Central memory CD8-positive, alpha-beta T cell (primary cell): ENCODE results near the gene PTPRF.
"Not testable (repeated sequence)": the region's sequence is repeated elsewhere in the genome, so short reads cannot be mapped to it uniquely, and the experiment has no call there.

Experiments used
- ATAC-seq: fragments of 150-1000 bp; cut with Tn5 transposase; replicated peaks from 2 replicates; pipeline ENCODE4 v1.10.0; 2022; ENCODE audit warnings: mild to moderate bottlenecking, moderate FRiP score, moderate number of reproducible peaks; ENCODE audit not compliant: poor library complexity, severe bottlenecking; ENCODE audit errors: extremely low read depth
- DNase-seq, 2 donors: peaks; one replicate each; pipeline ENCODE4 v3.0.0; 2021; ENCODE audit warnings: low spot score in 2 of 2
- H3K27ac Mint-ChIP-seq: one replicate; pipeline ENCODE4 v1.8.0; 2022; ENCODE audit warnings: low read depth, mild to moderate bottlenecking, moderate library complexity, mixed read lengths
- H3K27me3 Mint-ChIP-seq: one replicate; pipeline ENCODE4 v1.8.0; 2022; ENCODE audit warnings: mixed read lengths
- H3K36me3 Mint-ChIP-seq: one replicate; pipeline ENCODE4 v1.8.0; 2022; ENCODE audit warnings: mild to moderate bottlenecking, moderate library complexity, mixed read lengths; ENCODE audit not compliant: insufficient read depth
- H3K4me1 Mint-ChIP-seq: one replicate; pipeline ENCODE4 v1.8.0; 2022; ENCODE audit warnings: mixed read lengths
- H3K4me3 Mint-ChIP-seq: one replicate; pipeline ENCODE4 v1.8.0; 2022; ENCODE audit warnings: mild to moderate bottlenecking, moderate library complexity, mixed read lengths
- H3K9me3 Mint-ChIP-seq: one replicate; pipeline ENCODE4 v1.8.0; 2022; ENCODE audit warnings: mixed read lengths

PTPRF gene

DNA sequence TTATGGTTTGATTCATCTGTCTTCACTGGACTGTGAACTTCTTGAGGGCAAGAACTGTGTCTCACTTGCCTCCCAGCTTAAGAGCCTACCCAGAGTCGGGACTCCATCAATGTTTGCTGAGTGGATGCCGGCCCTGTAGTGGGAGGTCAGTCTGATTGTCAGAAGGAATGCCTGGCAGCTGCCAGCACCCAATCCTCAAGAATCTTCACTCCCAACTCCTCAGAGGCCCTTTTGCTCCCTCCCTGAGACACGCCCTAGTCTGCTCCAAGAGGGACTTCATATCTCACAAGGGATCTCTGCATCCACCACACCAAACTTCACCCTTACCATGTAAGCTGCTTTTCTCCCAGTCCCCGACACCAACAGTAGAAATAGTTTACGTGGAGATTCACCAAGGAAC lies 104.0 kb downstream of the PTPRF start:
- H3K4me3 Mint-ChIP-seq, result no peak overlapping the region
- no peaks in the 10 kb centered on the region for H3K36me3 Mint-ChIP-seq
- ATAC-seq, result no peak
- H3K27ac Mint-ChIP-seq, result no peak overlapping the region
- no peak for DNase-seq
- no peaks in the 10 kb centered on the region for H3K4me1 Mint-ChIP-seq
- H3K27me3 Mint-ChIP-seq, result peaks cover 22% of the 10 kb centered on the region
- H3K9me3 Mint-ChIP-seq, result no peaks in the 10 kb centered on the region

DNA sequence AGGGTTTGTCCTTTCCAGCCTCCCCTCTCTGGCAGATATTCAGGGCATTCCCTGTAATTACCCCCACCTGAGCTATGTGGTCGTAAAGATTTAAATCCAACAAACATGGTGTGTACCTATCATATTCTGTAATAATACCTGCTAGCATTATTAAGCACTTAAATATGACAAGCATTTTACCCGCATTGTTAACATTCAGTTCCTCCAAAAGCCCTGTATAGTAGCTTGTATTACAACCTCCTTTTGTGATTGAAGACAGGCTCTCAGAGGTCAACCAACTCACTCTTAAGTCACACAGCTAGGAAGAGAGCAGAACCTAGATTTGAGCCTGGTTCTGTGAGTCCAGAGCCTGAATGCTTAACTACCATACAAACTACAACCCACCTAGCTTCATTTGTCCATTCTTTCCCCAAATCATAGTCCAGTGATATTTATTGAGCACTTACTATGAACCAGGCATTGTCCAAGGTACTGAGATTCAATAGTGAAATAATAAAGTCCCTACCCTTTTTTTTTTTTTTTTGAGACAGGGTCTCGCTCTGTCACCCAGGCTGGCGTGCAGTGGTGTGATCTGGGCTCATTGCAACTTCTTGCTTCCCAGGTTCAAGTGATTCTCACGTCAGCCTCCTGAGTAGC lies 105.4 kb downstream of the PTPRF start:
- Mint-ChIP-seq H3K27ac (no peak overlapping the region), H3K36me3 (no peaks in the 10 kb centered on the region), H3K27me3 (peaks cover 20% of the 10 kb centered on the region), H3K4me1 (no peaks in the 10 kb centered on the region), H3K4me3 (no peak overlapping the region), H3K9me3 (no peaks in the 10 kb centered on the region)
- DNase-seq (no peak), ATAC-seq (no peak)

DNA sequence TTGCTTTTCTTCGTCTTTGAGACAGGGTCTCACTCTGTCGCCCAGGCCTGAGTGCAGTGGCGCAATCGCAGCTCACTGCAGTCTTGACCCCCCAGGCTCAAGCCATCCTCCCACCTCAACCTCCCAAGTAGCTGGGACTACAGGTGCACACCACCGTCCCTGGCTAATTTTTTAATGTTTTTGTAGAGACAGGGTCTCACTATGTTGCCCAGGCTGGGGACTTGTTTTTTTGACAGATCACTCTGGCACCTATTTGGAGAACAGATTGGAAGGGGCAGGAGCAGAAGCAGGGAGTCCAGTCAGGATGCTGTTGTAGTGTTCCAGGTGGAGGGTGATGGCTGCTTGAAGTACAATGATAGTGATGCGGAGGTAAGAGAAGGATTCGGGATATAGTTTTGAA lies 106.6 kb downstream of the PTPRF start:
- ATAC-seq (no peak), DNase-seq (no peak)
- H3K36me3 Mint-ChIP-seq, result no peaks in the 10 kb centered on the region
- H3K27ac Mint-ChIP-seq, result no peak overlapping the region
- no peaks in the 10 kb centered on the region for H3K9me3 Mint-ChIP-seq
- peaks cover 21% of the 10 kb centered on the region for H3K27me3 Mint-ChIP-seq
- no peaks in the 10 kb centered on the region for H3K4me1 Mint-ChIP-seq
- H3K4me3 Mint-ChIP-seq, result no peak overlapping the region

DNA sequence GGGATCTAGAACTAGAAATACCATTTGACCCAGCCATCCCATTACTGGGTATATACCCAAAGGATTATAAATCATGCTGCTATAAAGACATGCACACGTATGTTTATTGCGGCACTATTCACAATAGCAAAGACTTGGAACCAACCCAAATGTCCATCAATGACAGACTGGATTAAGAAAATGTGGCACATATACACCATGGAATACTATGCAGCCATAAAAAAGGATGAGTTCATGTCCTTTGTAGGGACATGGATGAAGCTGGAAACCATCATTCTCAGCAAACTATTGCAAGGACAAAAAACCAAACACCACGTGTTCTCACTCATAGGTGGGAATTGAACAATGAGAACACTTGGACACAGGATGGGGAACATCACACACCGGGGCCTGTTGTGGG lies 107.7 kb downstream of the PTPRF start:
- H3K4me1 Mint-ChIP-seq, DNase-seq, H3K27ac Mint-ChIP-seq, ATAC-seq, H3K4me3 Mint-ChIP-seq, H3K36me3 Mint-ChIP-seq, H3K9me3 Mint-ChIP-seq: not testable (repeated sequence)
- H3K27me3 Mint-ChIP-seq, result peaks cover 21% of the 10 kb centered on the region

DNA sequence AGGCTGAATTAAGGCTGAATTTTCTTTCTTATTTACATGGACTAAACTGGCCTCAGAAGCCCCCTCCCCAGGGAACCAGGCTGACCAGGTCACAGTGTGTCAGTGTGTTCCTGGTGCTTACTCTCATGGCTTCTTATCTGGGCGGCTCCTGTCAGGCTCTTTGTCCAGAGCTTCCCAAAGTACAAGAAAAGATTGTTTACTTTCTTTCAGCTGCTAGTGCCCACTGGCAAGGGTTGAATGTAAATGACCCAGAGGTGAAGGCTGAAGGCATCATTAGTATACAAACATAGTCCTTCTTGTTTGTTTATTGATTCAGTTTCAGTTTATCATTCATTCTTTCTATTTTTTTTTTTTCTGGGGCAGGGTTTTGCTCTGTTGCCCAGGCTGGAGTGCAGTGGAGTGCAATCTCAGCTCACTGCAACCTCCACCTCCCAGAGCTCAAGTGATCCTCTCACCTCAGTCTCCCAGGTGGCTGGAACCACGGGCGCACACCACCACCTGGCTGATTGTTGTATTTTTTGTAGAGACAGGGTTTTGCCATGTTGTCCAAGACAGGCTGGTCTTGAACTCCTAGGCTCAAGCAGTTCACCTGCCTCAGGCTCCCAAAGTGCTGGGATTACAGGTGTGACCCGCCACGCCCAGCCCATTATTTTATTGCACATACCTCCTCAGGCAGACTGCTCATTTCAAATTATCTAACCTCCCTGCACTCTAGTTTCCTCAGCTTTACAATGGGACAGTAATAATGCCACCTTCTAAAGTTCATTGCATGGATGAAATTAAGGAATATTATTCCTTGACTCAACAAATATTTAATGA lies 109.5 kb downstream of the PTPRF start:
- no peak for DNase-seq
- H3K4me3 Mint-ChIP-seq, result no peak overlapping the region
- H3K9me3 Mint-ChIP-seq, result no peaks in the 10 kb centered on the region
- H3K27ac Mint-ChIP-seq, result no peak overlapping the region
- H3K36me3 Mint-ChIP-seq, result no peaks in the 10 kb centered on the region
- no peaks in the 10 kb centered on the region for H3K4me1 Mint-ChIP-seq
- no peak for ATAC-seq
- H3K27me3 Mint-ChIP-seq, result peaks cover 10% of the 10 kb centered on the region

DNA sequence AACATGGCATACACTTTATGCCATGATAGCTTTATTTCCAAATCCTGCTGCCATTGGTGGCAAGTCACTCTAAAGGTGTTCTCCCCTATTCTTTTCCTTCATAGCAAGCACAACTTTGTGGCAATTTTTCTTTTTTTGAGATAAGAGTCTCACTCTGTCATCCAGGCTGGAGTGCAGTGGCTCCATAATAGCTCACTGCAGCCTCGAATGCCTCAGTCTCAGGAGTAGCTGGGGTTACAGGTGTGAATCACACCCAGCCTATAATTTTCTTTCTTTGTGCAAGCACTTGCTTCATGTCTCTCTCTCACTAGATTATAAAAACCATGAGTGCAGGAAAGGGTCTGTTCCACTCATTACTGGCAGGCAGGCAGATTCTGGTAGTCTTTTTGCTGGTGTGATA lies 113.9 kb downstream of the PTPRF start:
- H3K4me3 Mint-ChIP-seq, result no peak overlapping the region
- ATAC-seq (no peak), DNase-seq (no peak)
- H3K27me3 Mint-ChIP-seq, result peaks cover 10% of the 10 kb centered on the region
- no peak overlapping the region for H3K27ac Mint-ChIP-seq
- no peaks in the 10 kb centered on the region for H3K9me3 Mint-ChIP-seq
- H3K4me1 Mint-ChIP-seq, result peaks cover 2% of the 10 kb centered on the region
- H3K36me3 Mint-ChIP-seq, result no peaks in the 10 kb centered on the region

DNA sequence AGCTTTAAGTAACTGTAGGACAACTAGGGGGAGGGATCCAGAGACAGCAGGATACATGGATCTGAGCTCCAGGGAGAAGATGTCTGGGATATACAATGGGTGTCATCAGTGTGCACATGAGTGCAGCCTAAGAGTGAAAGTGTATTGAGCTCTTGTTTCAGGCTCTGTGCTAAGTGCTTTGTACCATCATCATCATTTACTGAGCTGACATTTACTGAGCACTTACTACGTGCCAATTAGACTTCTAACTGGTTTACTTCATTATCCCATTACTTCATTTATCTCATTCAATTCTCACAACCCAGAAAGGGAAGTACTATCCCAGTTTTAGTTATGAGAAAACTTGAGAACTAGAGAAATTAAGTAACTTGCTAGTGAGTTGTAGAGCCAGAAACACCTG lies 114.8 kb downstream of the PTPRF start:
- Mint-ChIP-seq H3K27me3 (peaks cover 7% of the 10 kb centered on the region), H3K4me3 (no peak overlapping the region), H3K36me3 (peaks cover 9% of the 10 kb centered on the region), H3K4me1 (peaks cover 8% of the 10 kb centered on the region), H3K27ac (no peak overlapping the region), H3K9me3 (no peaks in the 10 kb centered on the region)
- no peak for ATAC-seq
- DNase-seq, result no peak

DNA sequence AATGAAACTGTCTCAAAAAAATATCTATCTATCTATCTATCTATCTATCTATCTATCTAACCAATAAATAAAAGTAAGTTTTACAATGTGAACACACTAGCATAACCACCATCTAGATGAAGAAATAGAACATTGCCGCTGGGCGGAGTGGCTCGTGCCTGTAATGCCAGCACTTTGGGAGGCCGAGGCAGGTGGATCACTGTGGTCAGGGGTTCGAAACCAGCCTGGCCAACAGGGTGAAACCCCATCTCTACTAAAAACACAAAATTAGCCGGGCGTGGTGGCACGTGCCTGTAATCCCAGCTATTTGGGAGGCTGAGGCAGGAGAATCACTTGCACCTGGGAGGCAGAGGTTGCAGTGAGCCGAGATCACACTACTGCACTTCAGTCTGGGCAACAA lies 116.6 kb downstream of the PTPRF start:
- H3K4me1 Mint-ChIP-seq, result peaks cover 25% of the 10 kb centered on the region
- H3K4me3 Mint-ChIP-seq, ATAC-seq, H3K27ac Mint-ChIP-seq, H3K9me3 Mint-ChIP-seq, H3K27me3 Mint-ChIP-seq, DNase-seq: not testable (repeated sequence)
- peaks cover 13% of the 10 kb centered on the region for H3K36me3 Mint-ChIP-seq

DNA sequence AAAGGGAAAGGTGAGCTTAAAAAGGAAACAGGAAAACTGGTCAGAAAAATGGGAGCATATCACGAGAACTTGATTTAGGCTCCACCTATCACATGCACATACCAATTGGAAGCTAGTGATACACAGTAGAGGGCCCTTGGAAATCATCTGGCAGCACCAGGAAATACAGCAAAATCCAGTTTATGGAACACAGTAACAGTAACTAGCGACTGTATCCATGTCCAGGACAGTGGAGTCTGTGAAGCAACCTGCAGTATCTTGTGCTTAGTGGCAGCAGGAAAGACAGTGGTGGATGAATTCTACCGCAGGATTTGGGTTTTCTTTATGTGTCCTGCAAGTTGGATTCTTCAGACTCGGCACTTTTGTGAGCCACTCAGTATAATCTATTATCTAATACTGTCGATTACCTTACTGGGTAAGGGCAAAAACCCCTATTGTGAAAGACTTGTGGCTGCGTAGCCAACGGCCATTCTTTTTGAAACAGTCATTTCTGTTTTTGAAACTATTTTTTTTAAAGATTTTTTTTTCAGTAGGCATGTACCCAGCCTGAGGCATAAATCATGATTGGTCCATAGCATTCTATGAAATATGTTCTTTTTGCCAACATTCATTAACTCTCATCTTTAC lies 117.7 kb downstream of the PTPRF start:
- DNase-seq (no peak), ATAC-seq (no peak)
- H3K9me3 Mint-ChIP-seq, result no peaks in the 10 kb centered on the region
- no peaks in the 10 kb centered on the region for H3K27me3 Mint-ChIP-seq
- peak overlapping the region; percentile 44 for H3K27ac Mint-ChIP-seq
- peaks cover 17% of the 10 kb centered on the region for H3K36me3 Mint-ChIP-seq
- H3K4me3 Mint-ChIP-seq, result peak overlapping the region; percentile 94
- H3K4me1 Mint-ChIP-seq, result peaks cover 30% of the 10 kb centered on the region

DNA sequence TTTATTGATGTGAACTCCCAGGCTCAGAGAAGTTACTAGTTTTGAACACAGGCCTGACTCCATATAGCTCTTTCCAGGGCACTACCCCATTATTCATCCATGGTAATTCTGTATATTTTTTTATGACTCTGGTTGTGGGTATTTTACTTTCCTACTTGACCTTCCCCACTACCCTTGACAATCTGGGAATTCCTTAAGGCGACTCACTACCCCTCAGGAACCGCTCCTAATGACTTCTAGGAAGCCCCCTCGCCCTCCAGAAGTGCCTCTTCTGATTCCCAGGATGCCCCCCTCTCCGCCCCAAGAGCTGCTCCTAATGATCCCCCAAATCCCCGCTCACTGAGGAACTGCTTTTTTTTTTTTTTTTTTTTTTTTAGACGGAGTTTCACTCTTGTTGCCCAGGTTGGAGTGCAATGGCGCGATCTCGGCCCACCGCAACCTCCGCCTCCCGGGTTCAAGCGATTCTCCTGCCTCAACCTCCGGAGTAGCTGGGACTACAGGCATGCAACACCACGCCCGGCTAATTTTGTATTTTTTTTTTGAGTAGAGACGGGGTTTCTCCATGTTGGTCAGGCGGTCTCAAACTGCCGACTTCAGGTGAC lies 118.3 kb downstream of the PTPRF start:
- H3K27ac Mint-ChIP-seq, result peak overlapping the region; percentile 44
- H3K9me3 Mint-ChIP-seq, result no peaks in the 10 kb centered on the region
- H3K36me3 Mint-ChIP-seq, result peaks cover 23% of the 10 kb centered on the region
- DNase-seq, result no peak
- ATAC-seq, result no peak
- H3K27me3 Mint-ChIP-seq, result no peaks in the 10 kb centered on the region
- H3K4me1 Mint-ChIP-seq, result peaks cover 35% of the 10 kb centered on the region
- H3K4me3 Mint-ChIP-seq, result peak overlapping the region; percentile 94

DNA sequence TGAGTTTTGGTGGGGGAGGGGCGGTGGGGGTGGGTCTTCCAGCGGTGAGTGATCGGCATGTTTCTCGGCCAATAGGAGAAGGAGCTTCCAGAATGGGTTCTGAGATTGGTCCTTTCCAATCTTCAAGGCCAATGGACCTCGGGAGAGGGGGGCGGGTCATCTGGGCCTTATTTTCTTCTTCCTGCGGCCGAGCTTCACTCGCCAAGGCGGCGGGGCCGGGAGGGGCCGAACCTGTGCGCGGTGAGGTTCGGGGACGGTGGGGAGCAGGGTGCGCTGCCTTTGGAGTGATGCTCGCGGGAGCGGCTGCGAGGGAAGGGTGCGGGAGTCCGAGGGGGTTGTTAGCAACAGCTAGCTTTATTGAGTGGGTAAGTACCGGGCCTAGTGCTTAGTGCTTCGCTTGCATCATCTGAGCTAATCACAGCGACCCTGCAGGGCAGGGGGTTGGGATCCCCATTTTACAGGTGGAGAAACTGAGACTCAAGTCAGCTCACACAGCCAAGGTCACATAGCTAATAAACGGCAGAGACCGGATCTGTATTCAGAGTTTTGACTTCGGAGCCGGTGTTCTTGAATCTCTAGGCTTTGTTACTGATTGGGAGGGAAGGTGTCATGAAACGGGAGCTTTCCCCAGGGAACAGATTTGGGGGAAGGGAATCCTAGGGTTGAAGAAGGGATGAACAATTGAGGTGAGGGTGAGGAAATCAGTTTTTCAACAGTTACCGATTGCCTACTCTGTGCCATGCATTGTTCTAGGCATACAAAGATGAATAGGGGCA lies 119.8 kb downstream of the PTPRF start:
- peak; percentile 75 for ATAC-seq
- peak overlapping the region; percentile 94 for H3K4me3 Mint-ChIP-seq
- DNase-seq, result peak in 1 of 2 donors; percentile 85
- no peaks in the 10 kb centered on the region for H3K9me3 Mint-ChIP-seq
- no peaks in the 10 kb centered on the region for H3K27me3 Mint-ChIP-seq
- H3K27ac Mint-ChIP-seq, result peak overlapping the region; percentile 96
- peaks cover 41% of the 10 kb centered on the region for H3K4me1 Mint-ChIP-seq
- peaks cover 30% of the 10 kb centered on the region for H3K36me3 Mint-ChIP-seq

DNA sequence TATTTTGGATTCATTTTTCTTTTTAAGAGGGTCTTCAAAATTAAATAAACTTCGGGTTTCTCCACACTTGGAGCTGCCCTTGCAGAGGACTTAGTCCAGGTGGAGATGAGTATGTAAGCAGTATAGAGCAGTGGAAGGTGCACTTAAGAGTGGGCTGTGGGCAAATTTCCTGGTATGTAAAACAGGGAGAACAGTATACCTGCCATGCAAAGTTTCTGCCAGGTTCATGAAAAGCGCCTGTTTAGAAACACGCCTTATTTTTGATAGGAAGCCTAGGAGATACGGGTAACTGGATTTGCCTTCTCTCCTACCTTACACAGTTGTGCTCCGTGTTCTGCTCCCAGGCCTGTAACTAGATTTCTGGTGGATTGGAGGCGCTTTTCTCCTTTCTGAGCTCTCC lies 120.5 kb downstream of the PTPRF start:
- ATAC-seq (no peak), DNase-seq (no peak)
- Mint-ChIP-seq H3K4me1 (peaks cover 46% of the 10 kb centered on the region), H3K27me3 (no peaks in the 10 kb centered on the region), H3K9me3 (no peaks in the 10 kb centered on the region), H3K4me3 (peak overlapping the region; percentile 94), H3K36me3 (peaks cover 37% of the 10 kb centered on the region), H3K27ac (peak overlapping the region; percentile 96)
